SIG-M5 treated with dmso at 0.1 percent for 504 hours (cell line): Measurements from ENCODE around the gene DGLUCY.
"Not testable (repeated sequence)": the region's sequence is repeated elsewhere in the genome, so short reads cannot be mapped to it uniquely, and the experiment has no call there.

Experiments
- DNase-seq: peaks from one replicate; lab custom pipeline; 2025; ENCODE audit not compliant: unreplicated experiment; lab: John Stamatoyannopoulos, UW

The DGLUCY gene

DNA sequence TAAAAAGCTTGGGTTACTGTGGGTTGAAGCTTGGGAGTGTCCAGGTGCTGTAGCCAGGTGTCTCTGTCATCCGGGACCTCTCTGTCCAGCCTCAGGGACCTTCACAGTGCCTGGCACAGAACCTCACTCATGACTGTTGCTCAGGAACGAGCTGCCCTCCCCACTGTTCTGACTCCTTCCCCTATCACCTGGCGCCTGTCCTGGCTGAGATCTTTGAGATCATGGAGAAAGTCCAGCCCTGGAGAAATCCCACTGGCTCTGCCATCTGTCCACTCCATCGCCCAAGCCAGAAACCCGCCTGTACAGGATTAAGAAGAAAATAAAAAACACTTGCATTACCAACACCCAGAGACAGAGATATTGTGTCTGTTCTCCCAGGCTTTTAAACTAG, 53.5 kb downstream of the DGLUCY start:
- DNase-seq, result no peak

DNA sequence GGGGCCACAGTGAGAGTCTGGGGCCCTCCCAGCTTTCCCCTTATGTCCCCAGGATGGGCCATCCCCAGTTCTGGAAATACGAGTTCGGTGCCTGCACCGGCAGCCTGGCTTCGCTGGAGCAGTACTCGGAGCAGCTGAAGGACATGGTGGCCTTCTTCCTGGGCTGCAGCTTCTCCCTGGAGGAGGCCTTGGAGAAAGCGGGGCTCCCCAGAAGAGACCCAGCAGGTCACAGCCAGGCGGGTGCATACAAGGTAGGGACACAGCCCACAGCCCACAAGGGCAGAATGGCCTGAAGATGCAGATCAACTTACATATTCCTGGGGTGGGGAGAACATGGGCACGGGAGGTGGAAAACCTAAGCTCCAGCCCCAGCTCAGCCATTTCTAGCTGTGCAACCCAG, 56.1 kb downstream of the DGLUCY start:
- DNase-seq, result no peak

DNA sequence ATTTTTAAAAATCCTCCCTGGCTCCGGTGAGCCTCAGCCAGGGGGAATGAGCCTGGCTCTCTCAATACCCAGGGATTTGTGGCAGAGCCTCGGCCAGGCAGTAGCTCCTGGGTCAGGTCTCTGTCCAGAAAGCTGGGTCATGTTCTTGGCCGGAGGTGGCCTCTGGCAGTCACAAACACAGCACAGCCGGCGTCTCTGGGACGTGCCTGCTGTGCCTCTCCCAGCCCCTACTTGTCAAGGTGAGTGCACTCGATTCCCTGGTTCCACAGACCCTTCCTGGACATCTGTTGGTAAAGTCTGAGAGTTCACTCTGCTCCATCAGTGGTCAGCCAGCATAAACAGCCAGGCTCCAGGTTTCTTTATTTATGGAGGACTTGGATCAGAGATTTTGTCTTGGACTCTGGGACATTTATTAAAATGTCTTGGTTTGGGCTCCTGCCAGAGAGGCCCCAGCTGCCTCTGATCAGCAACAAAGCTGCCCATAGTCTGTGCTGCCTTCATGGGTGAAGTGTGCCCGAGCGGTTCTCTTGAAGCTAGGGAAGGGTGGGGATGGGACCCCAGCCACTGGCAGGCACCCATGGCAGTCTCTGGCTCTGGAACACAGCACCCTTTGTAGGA, 56.7 kb downstream of the DGLUCY start:
- DNase-seq, result no peak

DNA sequence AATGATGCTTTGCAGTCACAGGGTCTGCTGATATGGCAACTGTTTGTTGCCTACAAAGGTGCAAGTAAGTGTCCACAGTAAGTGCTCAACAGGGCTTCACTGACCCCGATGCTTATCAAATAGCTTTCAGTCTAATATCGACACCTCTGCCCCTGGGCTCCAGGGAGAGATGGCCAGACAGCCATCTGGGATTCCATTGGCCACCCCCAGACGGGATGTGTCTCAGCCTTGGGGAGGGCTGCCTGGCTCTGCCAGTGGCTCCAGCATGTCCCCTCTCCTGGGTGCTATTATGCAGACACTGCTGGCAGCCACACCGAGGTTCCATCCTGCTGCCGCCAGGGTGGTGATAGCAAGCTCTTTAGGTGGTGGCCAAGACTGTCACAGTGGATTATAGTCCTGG, 57.4 kb downstream of the DGLUCY start:
- DNase-seq, result no peak

DNA sequence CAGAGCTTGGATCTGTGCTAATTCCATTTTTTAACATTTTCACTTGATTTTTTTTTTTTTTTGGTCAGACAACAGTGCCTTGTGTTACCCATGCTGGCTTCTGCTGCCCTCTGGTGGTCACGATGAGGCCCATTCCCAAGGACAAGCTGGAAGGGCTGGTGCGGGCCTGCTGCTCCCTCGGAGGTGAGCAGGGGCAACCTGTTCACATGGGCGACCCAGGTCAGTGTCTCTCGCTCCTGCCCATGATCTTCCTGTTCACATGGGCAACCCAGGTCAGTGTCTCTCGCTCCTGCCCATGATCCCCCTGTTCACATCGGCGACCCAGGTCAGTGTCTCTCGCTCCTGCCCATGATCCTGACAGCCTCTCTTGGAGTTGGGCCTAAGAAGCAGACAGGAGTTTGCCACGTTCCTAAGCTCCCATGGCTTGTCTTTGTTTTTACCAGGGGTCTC, 59.4 kb downstream of the DGLUCY start:
- DNase-seq, result peak; percentile 58

DNA sequence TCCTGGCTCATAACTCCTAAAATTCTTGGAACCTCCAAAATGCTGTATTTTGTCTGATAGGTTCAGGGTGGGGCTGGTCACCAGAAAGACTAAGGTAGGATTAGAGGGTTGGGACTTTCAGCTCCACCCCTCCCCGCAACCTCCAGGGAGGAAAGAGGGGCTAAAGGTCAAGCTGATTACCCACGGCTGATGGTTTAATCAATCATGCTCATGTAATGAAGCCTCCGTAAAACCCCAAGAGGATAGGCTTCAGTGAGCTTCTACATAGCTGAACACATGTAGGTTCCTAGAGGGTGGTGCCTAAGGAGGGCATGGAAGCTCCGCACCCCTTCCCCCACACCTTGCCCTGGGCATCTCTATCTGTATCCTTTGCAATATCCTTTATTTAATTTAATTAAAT, 60.0 kb downstream of the DGLUCY start:
- no peak for DNase-seq

DNA sequence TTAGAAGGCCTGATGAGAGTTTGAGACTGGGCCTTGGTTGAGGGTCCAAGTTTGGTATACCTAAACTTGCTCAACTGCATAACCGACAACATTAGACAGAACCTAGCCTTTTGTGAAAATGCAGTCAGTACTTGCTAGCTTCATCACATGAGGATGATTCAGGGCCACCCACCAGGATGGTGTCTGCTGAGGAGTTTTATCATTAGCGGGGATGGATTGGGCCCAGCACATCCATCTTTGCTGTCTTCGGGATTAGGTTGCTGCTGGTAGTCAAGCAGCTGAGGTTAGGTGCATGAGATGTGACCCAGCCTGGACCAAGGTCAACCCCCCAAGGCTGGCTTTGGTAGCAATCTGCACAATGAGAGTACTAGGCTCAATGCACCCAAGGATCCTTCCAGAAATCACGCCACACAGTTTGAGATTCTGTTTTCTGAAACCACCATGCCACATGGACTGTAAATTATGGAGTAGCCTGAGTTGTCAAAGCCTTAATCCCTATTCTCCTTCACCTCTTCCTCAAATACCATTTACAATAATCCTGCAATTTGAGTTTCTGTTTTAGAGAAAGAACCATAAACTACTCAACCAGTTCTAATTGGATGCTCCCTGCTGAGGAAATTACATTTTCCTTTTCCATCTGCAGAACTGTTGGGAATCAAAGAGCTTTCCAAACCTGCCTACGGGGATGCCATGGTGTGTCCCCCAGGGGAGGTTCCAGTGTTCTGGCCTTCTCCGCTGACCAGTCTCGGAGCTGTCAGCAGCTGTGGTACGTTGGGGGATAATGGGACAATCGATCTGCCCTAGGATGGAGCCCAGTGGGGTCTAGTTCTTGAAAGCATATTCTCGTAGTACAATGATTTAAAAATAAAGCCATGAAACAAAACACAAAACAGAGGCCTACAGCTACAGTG, 61.7 kb downstream of the DGLUCY start:
- DNase-seq, result no peak

DNA sequence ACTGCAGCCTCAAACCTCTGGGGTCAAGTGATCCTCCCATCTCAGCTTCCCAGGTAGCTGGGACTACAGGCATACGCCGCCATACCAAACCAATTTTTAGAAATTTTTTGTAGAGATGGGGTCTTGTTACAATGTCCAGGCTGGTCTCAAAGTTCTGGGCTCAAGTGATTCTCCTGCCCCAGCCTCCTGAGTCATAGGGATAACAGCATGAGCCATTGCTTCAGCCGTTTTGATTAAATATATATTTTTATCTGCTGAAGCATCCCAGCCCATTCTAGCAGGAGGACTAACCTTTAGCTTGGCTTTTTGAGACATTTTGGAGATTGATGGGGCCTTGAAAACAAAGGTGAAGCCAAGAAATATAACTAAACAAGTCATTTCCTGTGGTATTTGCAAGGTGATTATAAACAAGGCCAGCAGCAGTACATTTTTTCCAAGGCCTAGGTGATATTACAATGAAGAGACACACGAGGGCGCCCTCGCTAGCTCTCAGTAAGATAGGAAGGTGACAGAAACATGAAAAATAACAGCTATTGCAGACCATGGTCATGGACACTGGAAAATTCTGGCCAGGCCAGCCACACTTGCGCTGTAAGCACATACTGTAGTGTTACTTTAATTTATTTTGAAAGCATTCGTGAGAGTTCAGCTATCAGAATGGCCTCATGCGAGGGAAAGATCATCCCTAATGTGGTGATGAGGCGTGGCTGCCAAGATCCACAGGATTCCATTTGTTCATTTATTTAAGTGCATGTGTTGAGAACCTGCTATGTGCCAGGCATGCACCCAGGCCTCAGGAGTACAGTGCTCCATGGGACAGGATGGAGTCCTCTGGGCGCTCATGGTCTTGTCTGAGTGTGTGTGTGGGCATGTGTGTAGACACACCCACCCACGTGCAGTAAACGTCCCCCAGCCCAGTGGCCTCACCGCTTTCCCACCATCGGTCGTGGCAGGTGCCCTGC, 63.5 kb downstream of the DGLUCY start:
- peak; percentile 74 for DNase-seq

DNA sequence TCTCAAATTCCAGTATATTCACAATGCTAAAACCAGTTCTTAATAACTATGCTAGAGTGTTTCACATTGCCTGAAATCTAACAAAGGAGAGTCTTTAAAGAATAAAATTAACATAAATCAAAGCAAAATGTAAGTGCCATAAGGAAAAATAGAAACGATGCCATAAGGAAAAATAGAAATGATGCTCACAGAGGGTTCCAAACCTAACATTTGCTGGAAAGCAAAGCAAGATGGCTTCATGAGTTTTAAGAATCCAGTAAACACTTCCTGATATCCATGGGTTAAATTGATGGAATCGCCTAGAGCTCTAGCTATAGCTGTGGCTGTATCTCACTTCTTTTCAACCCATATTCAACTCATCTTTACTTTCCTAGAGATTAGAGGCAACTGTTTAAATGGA, 66.7 kb downstream of the DGLUCY start:
- DNase-seq, result no peak

DNA sequence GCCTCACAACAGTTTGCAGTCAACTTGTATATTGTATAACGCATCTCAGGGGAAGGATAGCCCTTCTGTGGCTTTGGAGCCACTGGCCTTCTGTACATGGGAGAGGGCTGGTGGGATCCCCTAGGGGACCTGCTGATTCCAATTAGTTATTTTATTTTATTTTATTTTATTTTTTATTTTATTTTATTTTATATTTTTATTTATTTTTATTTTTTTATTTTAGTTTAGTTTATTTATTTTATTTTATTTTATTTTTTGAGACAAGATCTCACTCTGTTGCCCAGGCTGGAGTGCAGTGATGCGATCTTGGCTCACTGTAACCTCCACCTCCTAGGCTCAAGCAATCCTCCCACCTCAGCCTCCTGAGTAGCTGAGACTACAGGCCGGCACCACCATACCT, 68.9 kb downstream of the DGLUCY start:
- not testable (repeated sequence) for DNase-seq

DNA sequence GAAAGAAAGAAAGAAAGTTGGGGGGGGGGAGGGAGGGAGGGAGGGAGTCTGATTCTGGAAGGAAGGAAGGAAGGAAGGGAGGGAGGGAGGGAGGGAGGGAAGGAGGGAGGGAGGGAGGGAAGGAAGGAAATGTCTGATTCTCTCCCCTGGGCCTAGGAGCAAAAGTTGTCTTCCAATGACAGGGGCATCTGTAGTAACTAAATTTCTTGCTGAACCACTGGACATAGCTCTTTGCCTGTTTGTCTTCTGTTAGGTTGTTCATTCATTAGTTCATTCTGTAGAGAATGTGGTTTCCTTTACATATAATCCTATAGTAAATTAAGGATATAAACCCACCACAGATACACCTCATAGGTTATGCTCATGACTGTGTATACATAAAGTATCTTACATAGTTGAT, 70.7 kb downstream of the DGLUCY start:
- DNase-seq, result no peak

DNA sequence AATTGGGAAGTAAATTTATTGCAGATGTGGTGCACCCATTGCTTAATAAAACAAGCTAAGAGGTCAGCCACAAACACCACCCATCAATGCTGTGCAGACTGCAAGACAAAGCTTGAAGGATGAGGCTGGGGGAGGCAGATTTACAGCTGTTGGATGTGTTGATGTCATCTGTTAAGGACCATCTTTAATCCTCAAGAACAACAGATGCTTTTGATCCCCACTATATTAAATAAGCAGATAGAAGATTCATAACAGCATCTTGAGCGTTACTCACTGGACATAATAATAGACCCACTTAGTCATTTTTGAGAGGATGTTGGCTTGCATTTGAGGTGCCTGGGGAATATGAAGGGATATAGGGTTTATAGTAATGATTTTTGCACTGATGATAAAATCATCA, 71.8 kb downstream of the DGLUCY start:
- DNase-seq, result no peak

DNA sequence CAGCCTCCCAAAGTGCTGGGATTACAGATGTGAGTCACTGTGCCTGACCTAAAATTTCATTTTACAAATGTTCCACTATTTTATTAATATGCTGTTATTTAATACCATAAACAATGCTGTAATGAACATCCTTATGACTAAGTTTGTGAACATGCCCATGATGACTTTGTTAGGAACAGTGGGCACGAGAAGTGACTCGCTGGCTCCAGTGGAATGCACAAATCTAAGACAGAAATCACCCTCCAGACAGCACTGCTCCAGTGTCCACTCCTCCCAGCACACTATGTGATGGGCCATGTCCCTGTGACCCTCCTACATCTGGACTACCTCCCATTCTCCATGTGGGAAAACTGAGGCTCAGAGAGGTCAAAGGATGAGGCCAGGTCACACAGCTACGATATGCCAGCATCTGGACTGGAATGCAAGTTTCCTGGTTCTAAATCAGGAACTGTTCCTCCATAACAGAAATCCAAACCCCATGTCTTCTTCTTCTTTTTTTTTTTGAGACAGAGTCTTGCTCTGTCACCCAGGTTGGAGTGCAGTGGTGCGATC, 72.7 kb downstream of the DGLUCY start:
- DNase-seq, result no peak

DNA sequence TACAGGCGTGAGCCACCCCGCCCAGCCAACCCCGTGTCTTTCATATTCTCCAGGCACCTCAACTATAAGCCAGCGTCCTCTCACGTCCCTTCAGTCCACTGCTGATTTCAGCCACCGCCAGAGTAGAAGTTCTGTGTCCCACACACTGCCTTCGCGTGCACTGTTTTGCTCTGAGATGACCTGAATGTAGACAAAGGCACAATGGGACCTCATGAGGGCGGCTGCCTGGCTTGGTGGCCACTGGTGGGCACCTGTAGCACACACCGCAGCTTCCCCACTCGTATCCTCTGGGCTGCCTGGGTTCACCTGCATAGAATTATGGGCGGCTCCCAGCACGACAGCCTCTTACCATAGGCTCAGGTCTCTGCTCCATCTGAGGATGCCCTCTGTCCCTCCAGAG, 73.4 kb downstream of the DGLUCY start:
- no peak for DNase-seq

DNA sequence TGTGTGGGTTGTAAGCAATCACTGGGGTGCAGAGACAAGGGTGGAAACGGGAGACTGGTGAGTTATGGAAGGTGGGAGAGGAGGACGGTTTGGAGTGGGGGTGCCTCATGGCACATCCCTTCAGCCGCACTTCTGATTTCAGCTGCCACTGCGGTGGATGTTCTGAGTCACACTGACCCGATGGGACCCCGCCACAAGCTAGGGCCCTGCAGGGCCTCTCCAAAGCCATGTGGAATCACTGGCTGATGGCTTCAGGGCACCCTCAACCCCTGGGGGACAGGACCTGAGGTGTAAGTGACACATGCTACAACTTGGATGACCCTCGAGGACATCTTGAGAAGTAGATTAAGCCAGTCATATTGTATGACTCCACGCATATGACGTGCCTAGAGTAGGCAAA, 77.0 kb downstream of the DGLUCY start:
- DNase-seq, result no peak

DNA sequence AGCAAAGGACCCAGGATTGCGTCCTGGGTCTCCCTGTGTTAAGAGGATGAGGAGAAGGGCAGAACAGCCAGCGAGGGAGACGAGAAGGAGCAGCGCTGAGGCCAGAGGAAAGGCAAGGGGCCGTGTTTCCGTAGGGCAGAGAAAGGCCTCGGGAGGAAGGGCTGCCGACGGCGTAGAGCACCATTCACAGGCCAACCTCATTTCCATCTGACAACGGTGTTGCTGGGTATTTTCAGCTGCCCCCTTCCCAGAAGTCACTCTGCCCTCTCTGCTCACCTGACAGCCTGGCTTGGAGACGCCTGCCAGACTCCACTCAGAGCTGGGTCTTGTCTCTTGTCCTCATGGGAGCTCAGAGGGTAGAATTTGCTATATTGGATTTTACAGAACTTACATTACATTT, 79.2 kb downstream of the DGLUCY start:
- DNase-seq, result no peak

DNA sequence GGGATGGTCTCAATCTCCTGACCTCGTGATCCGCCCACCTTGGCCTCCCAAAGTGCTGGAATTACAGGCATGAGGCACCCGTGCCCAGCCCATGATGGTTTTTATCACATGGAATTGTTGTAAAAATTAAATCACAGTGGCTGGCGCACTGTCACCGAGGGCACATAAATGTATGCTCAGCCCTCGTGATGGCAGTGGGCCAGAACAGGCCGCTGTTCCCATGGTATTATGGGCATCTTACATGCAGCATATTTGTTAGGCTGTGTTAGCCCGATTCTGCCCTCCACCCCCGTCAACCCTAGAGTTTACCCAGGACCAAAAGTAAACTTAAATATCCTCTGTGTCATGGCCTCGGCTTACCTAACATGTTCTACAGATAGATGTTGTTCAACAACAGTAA, 82.0 kb downstream of the DGLUCY start:
- no peak for DNase-seq

DNA sequence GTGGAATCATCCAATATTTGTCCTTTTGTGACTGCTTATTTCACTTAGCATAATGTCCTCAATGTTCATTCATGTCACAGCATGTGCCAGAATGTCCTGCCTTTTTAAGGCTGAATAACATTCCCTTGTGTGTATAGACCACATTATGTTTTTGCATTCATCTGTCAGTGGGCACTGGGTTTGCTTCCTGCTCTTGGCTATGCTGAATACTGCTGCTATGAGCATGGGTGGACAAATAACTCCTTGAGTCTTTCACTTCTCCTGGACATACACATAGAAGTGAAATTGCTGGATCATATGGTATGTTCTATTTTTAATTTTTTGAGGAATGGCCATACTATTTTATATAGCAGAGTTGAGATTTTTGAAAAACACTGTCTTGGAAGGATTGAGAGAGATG, 83.8 kb downstream of the DGLUCY start:
- no peak for DNase-seq

DNA sequence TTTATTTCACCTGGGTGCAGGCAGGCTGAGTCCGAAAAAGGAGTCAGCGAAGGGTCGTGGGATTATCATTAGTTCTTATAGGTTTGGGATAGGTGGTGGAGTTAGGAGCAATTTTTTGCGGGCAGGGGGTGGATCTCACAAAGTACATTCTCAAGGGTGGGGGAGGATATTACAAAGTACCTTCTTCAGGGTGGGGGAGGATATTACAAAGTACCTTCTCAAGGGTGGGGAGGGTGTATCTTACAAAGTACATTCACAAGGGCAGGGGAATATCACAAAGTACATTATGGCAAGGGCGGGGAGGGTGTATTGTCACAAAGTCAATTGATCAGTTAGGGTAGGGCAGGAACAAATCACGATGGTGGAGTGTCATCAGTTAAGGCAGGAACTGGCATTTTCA, 86.9 kb downstream of the DGLUCY start:
- DNase-seq, result not testable (repeated sequence)

DNA sequence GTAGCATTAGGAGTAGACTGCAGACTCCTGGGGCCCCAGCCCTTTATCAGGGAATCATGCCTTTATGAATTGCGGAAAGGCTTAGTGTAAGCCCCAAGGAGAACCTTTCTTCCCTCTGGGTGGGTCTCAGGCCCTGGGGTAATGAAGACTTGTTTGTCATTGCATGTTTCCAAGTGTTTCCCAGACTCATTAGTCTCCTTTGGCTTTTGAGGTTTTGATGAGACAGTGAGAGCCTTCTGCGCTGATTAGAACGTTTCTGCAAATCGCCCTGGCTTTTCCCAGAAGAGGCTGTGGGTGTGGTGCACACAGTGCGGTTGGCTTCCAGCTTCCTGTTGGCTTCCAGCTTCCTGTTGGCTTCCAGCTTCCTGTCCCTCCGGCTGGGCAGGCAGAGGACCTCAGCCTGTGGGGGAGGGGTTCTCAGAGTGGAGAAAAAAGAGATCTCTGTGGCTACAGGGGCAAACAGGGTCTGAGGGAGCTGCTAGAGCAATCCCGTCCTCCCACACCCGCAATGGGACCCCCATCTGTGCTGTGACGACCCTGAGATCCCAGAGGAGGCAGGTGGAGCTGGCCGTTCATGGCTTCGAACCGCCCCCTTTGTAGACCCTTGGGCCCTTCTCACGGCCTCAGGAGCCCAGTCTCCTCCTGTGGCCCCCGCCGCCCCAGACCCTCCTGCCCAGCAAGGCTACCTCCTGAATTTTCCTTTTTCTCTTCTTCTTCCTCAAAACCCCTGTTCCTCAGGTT, 88.5 kb downstream of the DGLUCY start:
- no peak for DNase-seq
